Measurements from ENCODE around the gene CST7.

Gene CST7

GRCh38 chr20:25006431-25007167 lies 57.5 kb downstream of the CST7 start:
- DNase-seq: no peak

GRCh38 chr20:25007491-25008305 lies 58.6 kb downstream of the CST7 start:
- DNase-seq: no peak

- no peak for DNase-seq
These were observed 59.5 kb downstream of the CST7 start for GRCh38 chr20:25008388-25009217.
